IPS-20b (cell line): ENCODE data around the gene CACNA1I.

Source experiments
- H3K27ac ChIP-seq: one replicate; pipeline ENCODE4 v1.5.1; 2013; ENCODE audit warnings: low read length
- H3K27me3 ChIP-seq: 2 replicates; pipeline ENCODE4 v1.6.1; 2013; ENCODE audit warnings: mild to moderate bottlenecking, low read length, inconsistent platforms; ENCODE audit not compliant: insufficient read depth
- H3K36me3 ChIP-seq: 2 replicates; pipeline ENCODE4 v1.6.1; 2013; ENCODE audit warnings: low read depth, mild to moderate bottlenecking, inconsistent platforms, low read length, moderate library complexity; ENCODE audit not compliant: insufficient read depth
- H3K4me1 ChIP-seq: 2 replicates; pipeline ENCODE4 v1.6.1; 2013; ENCODE audit warnings: mild to moderate bottlenecking, control low read depth, inconsistent platforms, low read length, moderate library complexity; ENCODE audit not compliant: insufficient read depth
- H3K4me3 ChIP-seq: 2 replicates; pipeline ENCODE4 v1.5.1; 2013; ENCODE audit warnings: mild to moderate bottlenecking, low read length, inconsistent platforms
- H3K9ac ChIP-seq: 2 replicates; pipeline ENCODE4 v1.6.1; 2013; ENCODE audit warnings: low read depth, mild to moderate bottlenecking, inconsistent platforms, low read length, moderate library complexity
- H3K9me3 ChIP-seq: 2 replicates; pipeline ENCODE4 v1.6.1; 2013; ENCODE audit warnings: mild to moderate bottlenecking, low read depth, low read length, inconsistent platforms; ENCODE audit not compliant: insufficient read depth

Gene CACNA1I

GRCh38 chr22:39612811-39613548 is 42.4 kb downstream of the CACNA1I start:
- no peaks in the 10 kb centered on the region for H3K36me3 ChIP-seq
- H3K4me3 ChIP-seq: no peak overlapping the region
- peaks cover 5% of the 10 kb centered on the region; the same call in 1 of the 2 replicates for H3K27me3 ChIP-seq
- H3K27ac ChIP-seq: no peak overlapping the region
- no peaks in the 10 kb centered on the region for H3K9me3 ChIP-seq
- H3K4me1 ChIP-seq: no peaks in the 10 kb centered on the region; the same call in 1 of the 2 replicates
- H3K9ac ChIP-seq: no peak overlapping the region

GRCh38 chr22:39613549-39613921 is 43.0 kb downstream of the CACNA1I start:
- H3K27ac ChIP-seq: no peak overlapping the region
- no peaks in the 10 kb centered on the region for H3K36me3 ChIP-seq
- H3K4me1 ChIP-seq: no peaks in the 10 kb centered on the region; the same call in 1 of the 2 replicates
- no peaks in the 10 kb centered on the region for H3K9me3 ChIP-seq
- H3K27me3 ChIP-seq: peaks cover 5% of the 10 kb centered on the region; the same call in 1 of the 2 replicates
- no peak overlapping the region for H3K9ac ChIP-seq
- no peak overlapping the region for H3K4me3 ChIP-seq

GRCh38 chr22:39614442-39614841 is 43.9 kb downstream of the CACNA1I start:
- no peaks in the 10 kb centered on the region for H3K36me3 ChIP-seq
- no peak overlapping the region for H3K4me3 ChIP-seq
- H3K27ac ChIP-seq: no peak overlapping the region
- no peak overlapping the region for H3K9ac ChIP-seq
- H3K4me1 ChIP-seq: no peaks in the 10 kb centered on the region; the same call in 1 of the 2 replicates
- peaks cover 3% of the 10 kb centered on the region; the same call in 1 of the 2 replicates for H3K27me3 ChIP-seq
- no peaks in the 10 kb centered on the region for H3K9me3 ChIP-seq

GRCh38 chr22:39616051-39616450 is 45.5 kb downstream of the CACNA1I start:
- Histone ChIP-seq H3K27ac (no peak overlapping the region), H3K9ac (no peak overlapping the region), H3K9me3 (no peaks in the 10 kb centered on the region), H3K4me3 (no peak overlapping the region), H3K36me3 (no peaks in the 10 kb centered on the region), H3K4me1 (no peaks in the 10 kb centered on the region; the same call in 1 of the 2 replicates), H3K27me3 (no peaks in the 10 kb centered on the region; the same call in 1 of the 2 replicates)

GRCh38 chr22:39616781-39617180 is 46.2 kb downstream of the CACNA1I start:
- no peaks in the 10 kb centered on the region for H3K9me3 ChIP-seq
- no peaks in the 10 kb centered on the region; the same call in 1 of the 2 replicates for H3K27me3 ChIP-seq
- H3K9ac ChIP-seq: no peak overlapping the region
- H3K4me1 ChIP-seq: no peaks in the 10 kb centered on the region; the same call in 1 of the 2 replicates
- H3K4me3 ChIP-seq: no peak overlapping the region
- no peak overlapping the region for H3K27ac ChIP-seq
- H3K36me3 ChIP-seq: no peaks in the 10 kb centered on the region

- Histone ChIP-seq H3K4me3 (no peak overlapping the region), H3K27me3 (no peaks in the 10 kb centered on the region; the same call in 1 of the 2 replicates), H3K27ac (no peak overlapping the region), H3K9ac (no peak overlapping the region), H3K4me1 (no peaks in the 10 kb centered on the region; the same call in 1 of the 2 replicates), H3K9me3 (no peaks in the 10 kb centered on the region), H3K36me3 (no peaks in the 10 kb centered on the region)
Measured at GRCh38 chr22:39617342-39617741, 46.8 kb downstream of the CACNA1I start.

- no peaks in the 10 kb centered on the region for H3K9me3 ChIP-seq
- no peak overlapping the region for H3K4me3 ChIP-seq
- no peak overlapping the region for H3K9ac ChIP-seq
- H3K27me3 ChIP-seq: no peaks in the 10 kb centered on the region; the same call in 1 of the 2 replicates
- no peaks in the 10 kb centered on the region for H3K36me3 ChIP-seq
- no peaks in the 10 kb centered on the region; the same call in 1 of the 2 replicates for H3K4me1 ChIP-seq
- H3K27ac ChIP-seq: no peak overlapping the region
Measured at GRCh38 chr22:39617970-39618757, 47.6 kb downstream of the CACNA1I start.

GRCh38 chr22:39618996-39619530 is 48.5 kb downstream of the CACNA1I start:
- Histone ChIP-seq H3K9me3 (no peaks in the 10 kb centered on the region), H3K27ac (no peak overlapping the region), H3K9ac (no peak overlapping the region), H3K36me3 (no peaks in the 10 kb centered on the region), H3K27me3 (no peaks in the 10 kb centered on the region; the same call in 1 of the 2 replicates), H3K4me1 (no peaks in the 10 kb centered on the region; the same call in 1 of the 2 replicates), H3K4me3 (no peak overlapping the region)

- Histone ChIP-seq H3K36me3 (no peaks in the 10 kb centered on the region), H3K4me1 (no peaks in the 10 kb centered on the region; the same call in 1 of the 2 replicates), H3K4me3 (no peak overlapping the region), H3K9me3 (no peaks in the 10 kb centered on the region), H3K27ac (no peak overlapping the region), H3K9ac (no peak overlapping the region), H3K27me3 (no peaks in the 10 kb centered on the region)
Measured at GRCh38 chr22:39620924-39621690, 50.6 kb downstream of the CACNA1I start.

GRCh38 chr22:39621826-39622225 is 51.3 kb downstream of the CACNA1I start:
- H3K4me1 ChIP-seq: no peaks in the 10 kb centered on the region; the same call in 1 of the 2 replicates
- H3K9ac ChIP-seq: no peak overlapping the region
- H3K9me3 ChIP-seq: no peaks in the 10 kb centered on the region
- no peaks in the 10 kb centered on the region for H3K27me3 ChIP-seq
- H3K36me3 ChIP-seq: no peaks in the 10 kb centered on the region
- H3K27ac ChIP-seq: no peak overlapping the region
- H3K4me3 ChIP-seq: no peak overlapping the region

GRCh38 chr22:39622881-39623367 is 52.4 kb downstream of the CACNA1I start:
- Histone ChIP-seq H3K4me1 (no peaks in the 10 kb centered on the region; the same call in 1 of the 2 replicates), H3K27ac (no peak overlapping the region), H3K36me3 (no peaks in the 10 kb centered on the region), H3K27me3 (no peaks in the 10 kb centered on the region), H3K9ac (no peak overlapping the region), H3K9me3 (no peaks in the 10 kb centered on the region), H3K4me3 (no peak overlapping the region)
